HG03520 (cell line): Measurements from ENCODE around the gene ACOX1.

ENCODE experiments used
- ATAC-seq: cut with Tn5 transposase; IDR thresholded peaks from one replicate; pipeline ENCODE4 v1.9.1; 2021; ENCODE audit warnings: mild to moderate bottlenecking, moderate library complexity; ENCODE audit not compliant: unreplicated experiment

ACOX1 gene

GRCh38 chr17:75894049-75894733, 84.8 kb downstream of the ACOX1 start:
- ATAC-seq = no peak

GRCh38 chr17:75893305-75894048, 85.5 kb downstream of the ACOX1 start:
- no peak for ATAC-seq

- ATAC-seq = no peak
Observed at GRCh38 chr17:75892556-75893224, 86.3 kb downstream of the ACOX1 start.

- no peak for ATAC-seq
Observed at GRCh38 chr17:75891605-75892555, 87.1 kb downstream of the ACOX1 start.
